Measurements from ENCODE around the gene IGF2.

GRCh38 chr11:2180789-2181370 lies 41.7 kb upstream of the IGF2 start:
- TF ChIP-seq CTCF (IDR thresholded peaks at IDR 0.05; ENCODE audit: low read length) (no peak), EZH2 (IDR thresholded peaks at IDR 0.05; ENCODE audit: borderline replicate concordance, low read length) (no peak)

Measured in OCI-LY1 (cell line).